ENCODE results near the gene CTRL.

The CTRL gene

DNA sequence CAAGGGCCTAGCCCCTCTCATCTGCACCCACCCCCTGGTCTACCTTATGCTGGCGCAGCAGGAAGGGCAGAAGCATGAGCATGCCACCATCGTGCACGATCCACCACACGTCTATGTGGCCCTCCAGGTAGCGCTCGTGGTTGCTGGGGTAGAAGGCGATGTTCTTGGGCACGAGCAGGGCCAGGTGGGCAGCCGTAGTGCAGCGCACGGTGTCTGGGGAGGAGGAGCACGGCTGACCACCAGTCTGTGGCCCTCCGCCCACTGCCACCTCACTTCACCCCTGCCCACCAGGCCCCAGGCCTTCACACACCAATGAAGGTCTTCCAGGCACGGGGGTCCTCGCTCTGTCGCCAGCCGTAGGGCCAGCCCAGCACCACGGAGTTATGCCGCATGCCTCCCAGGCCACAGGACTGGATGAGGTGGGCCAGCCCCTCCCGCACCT, 14.5 kb upstream of the CTRL start:
- peaks cover 8% of the 10 kb centered on the region for H3K4me1 ChIP-seq
- TF ChIP-seq CTCF (IDR thresholded peaks at IDR 0.05; ENCODE audit: low read depth, low read length), result no peak
- no peak for DNase-seq
- H3K36me3 ChIP-seq, result no peaks in the 10 kb centered on the region
- no peaks in the 10 kb centered on the region for H3K9me3 ChIP-seq
- no peaks in the 10 kb centered on the region for H3K27me3 ChIP-seq
- H3K4me3 ChIP-seq (ENCODE audit: low read depth, low read length), result no peak overlapping the region

DNA sequence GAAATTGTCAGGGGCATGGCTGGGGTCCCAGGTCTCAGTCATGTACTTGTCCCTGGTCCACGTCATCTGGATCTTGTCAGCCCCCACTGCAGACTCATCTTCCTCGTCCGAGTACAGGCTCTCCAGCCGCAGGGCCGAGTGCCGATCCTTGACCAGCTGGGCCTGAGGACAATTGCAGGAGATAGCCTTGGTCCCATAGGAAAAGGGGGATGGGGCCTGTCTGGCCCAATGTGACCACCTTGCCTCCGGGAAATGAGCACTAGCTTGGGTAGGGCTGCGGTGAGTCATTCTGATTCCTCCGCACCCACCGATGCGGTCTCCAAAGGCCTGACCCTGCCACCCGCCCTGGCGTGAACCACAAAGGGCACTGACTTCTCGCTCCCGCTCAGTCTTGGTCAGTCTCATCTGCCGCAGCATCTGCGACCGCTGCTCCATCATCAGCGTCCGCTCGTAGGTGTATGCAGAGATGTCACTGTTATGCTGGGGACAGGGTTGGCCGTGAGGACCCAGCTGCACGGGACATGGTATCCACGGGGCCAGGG, 13.8 kb upstream of the CTRL start:
- TF ChIP-seq CTCF (IDR thresholded peaks at IDR 0.05; ENCODE audit: low read depth, low read length), result no peak
- DNase-seq, result no peak
- no peaks in the 10 kb centered on the region for H3K36me3 ChIP-seq
- H3K9me3 ChIP-seq, result no peaks in the 10 kb centered on the region
- H3K4me3 ChIP-seq (ENCODE audit: low read depth, low read length), result no peak overlapping the region
- peaks cover 7% of the 10 kb centered on the region for H3K4me1 ChIP-seq
- H3K27me3 ChIP-seq, result no peaks in the 10 kb centered on the region

GRCh38 chr16:67944690-67945391, 13.2 kb upstream of the CTRL start:
- no peak overlapping the region for H3K4me3 ChIP-seq (ENCODE audit: low read depth, low read length)
- no peaks in the 10 kb centered on the region for H3K27me3 ChIP-seq
- no peak for TF ChIP-seq CTCF (IDR thresholded peaks at IDR 0.05; ENCODE audit: low read depth, low read length)
- peaks cover 7% of the 10 kb centered on the region for H3K4me1 ChIP-seq
- H3K36me3 ChIP-seq, result no peaks in the 10 kb centered on the region
- no peaks in the 10 kb centered on the region for H3K9me3 ChIP-seq
- no peak for DNase-seq

DNA sequence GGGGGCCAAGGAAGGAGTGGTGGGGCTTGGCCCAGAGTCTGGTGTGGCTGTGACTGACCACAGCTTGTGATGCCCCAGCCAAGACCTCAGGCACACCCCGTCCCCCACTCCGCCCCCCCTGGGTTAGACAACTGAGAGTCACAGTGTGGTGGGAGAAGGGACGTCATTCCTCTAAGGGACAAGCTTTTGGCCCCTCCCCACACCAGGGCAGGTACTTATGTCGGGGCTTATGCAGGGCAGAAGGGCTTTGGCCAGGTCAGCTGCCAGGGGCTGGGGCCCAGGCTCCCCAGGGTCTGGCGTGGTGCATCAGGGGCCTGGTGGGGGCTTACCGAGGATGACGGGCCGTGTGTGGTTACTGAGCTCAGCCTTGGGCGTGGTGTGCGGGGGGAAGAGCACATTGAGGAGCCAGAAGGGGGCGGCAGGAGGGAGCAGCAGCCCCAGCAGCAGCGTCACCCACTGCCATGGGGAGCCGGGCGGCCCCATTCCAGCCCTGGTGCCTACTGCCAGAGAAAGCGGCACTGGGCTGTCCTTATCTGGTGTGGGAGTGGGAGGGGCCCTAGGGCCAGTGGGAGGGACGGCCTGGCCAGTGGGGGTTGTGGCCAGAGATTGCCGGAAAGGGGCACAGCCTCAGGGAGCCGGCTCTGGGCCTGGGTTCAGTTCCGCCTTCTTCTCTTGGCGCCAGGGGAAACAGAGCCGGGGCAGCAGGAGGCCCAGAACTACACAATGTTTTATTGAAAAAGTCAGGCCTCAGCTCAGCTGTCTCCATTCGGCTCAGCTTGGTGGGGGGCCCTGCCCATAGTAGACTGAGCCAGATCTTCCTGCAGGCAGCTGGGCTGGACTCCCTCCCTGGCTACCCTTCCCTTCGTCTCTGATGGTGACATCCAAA, 12.2 kb upstream of the CTRL start, which contains the start of gene LCAT:
Gene LCAT (minus strand): TSS at position 502 of the 886 bp plus-strand sequence. CDS start 19 bp downstream, at position 483.
- Histone ChIP-seq H3K4me3 (ENCODE audit: low read depth, low read length) (no peak within 1 kb of the TSS), H3K4me1 (peaks cover 7% of the 10 kb centered on the region), H3K27me3 (no peaks in the 10 kb centered on the region), H3K36me3 (no peaks in the 10 kb centered on the region), H3K9me3 (no peaks in the 10 kb centered on the region)
- DNase-seq, result no peak
- TF ChIP-seq CTCF (IDR thresholded peaks at IDR 0.05; ENCODE audit: low read depth, low read length), result no peak

GRCh38 chr16:67943256-67943618, 11.6 kb upstream of the CTRL start:
- Histone ChIP-seq H3K27me3 (no peaks in the 10 kb centered on the region), H3K36me3 (no peaks in the 10 kb centered on the region), H3K4me3 (ENCODE audit: low read depth, low read length) (no peak overlapping the region), H3K9me3 (no peaks in the 10 kb centered on the region), H3K4me1 (peaks cover 7% of the 10 kb centered on the region)
- TF ChIP-seq CTCF (IDR thresholded peaks at IDR 0.05; ENCODE audit: low read depth, low read length), result no peak
- DNase-seq, result no peak
